HepG2 (cell line): ENCODE data around the gene TRIM28. TPM values are rescaled to one million over a fixed set of nuclear protein-coding genes. Genes with fewer than 3 reads are reported as not detected.
A peak's percentile ranks its signal among the peaks of the same experiment; 100 is the strongest.

ENCODE experiments used
- CEBPB ChIP-seq: IDR thresholded peaks from 2 replicates; pipeline ENCODE4 v1.6.1; 2011; ENCODE audit warnings: low read depth, low read length, improper control_type of control experiment, borderline replicate concordance
- DPF2 ChIP-seq: sonication (generic); formaldehyde crosslinking; IDR thresholded peaks from 2 replicates; pipeline ENCODE4 v1.4.0; 2020; ENCODE audit warnings: mild to moderate bottlenecking, low read depth, missing genetic modification reagents, borderline replicate concordance
- DR1 ChIP-seq: sonication (generic); formaldehyde crosslinking; IDR thresholded peaks from 2 replicates; pipeline ENCODE4 v1.8.0; 2021; ENCODE audit warnings: mild to moderate bottlenecking, missing genetic modification reagents, inconsistent platforms
- EP300 ChIP-seq, 3 experiments: sonication (generic) in 1 of 3; formaldehyde crosslinking in 1 of 3; IDR thresholded peaks; 2 replicates each; pipeline versions ENCODE4 v1.5.1 to v1.6.1; 2011 to 2020; ENCODE audit warnings: low read depth in 2 of 3, low read length in 2 of 3, borderline replicate concordance in 1 of 3, improper control_type of control experiment in 1 of 3, mild to moderate bottlenecking in 1 of 3, missing genetic modification reagents in 1 of 3, moderate library complexity in 1 of 3
- FOXP1 ChIP-seq, 2 experiments: fragments of 450-650 bp in 1 of 2; IDR thresholded peaks; 2 replicates each; pipeline ENCODE4 v1.6.1; 2017 to 2018; ENCODE audit warnings: antibody characterized with exemption in 1 of 2
- GPN1 ChIP-seq: sonication (generic); formaldehyde crosslinking; IDR thresholded peaks from 2 replicates; pipeline ENCODE4 v1.5.1; 2020; ENCODE audit warnings: missing genetic modification reagents, borderline replicate concordance
- MTA3 ChIP-seq: sonication (generic); formaldehyde crosslinking; IDR thresholded peaks from 2 replicates; pipeline ENCODE4 v1.4.0; 2020; ENCODE audit warnings: missing genetic modification reagents
- NFIB ChIP-seq: sonication (generic); formaldehyde crosslinking; IDR thresholded peaks from 2 replicates; pipeline ENCODE4 v1.9.0; 2021; ENCODE audit warnings: missing genetic modification reagents, mild to moderate bottlenecking, borderline replicate concordance
- PITX1 ChIP-seq: sonication (generic); formaldehyde crosslinking; IDR thresholded peaks from 2 replicates; pipeline ENCODE4 v1.5.1; 2020; ENCODE audit warnings: mild to moderate bottlenecking, missing genetic modification reagents
- RFX5 ChIP-seq: IDR thresholded peaks from 2 replicates; pipeline ENCODE4 v1.6.1; 2011; ENCODE audit warnings: low read depth, low read length, improper control_type of control experiment
- RFXAP ChIP-seq: sonication (generic); formaldehyde crosslinking; IDR thresholded peaks from 2 replicates; pipeline ENCODE4 v1.4.0; 2020; ENCODE audit warnings: missing genetic modification reagents, borderline replicate concordance
- SMAD3 ChIP-seq: sonication (generic); formaldehyde crosslinking; IDR thresholded peaks from 2 replicates; pipeline ENCODE4 v1.4.0; 2020; ENCODE audit warnings: missing genetic modification reagents
- ZBTB1 ChIP-seq: sonication (generic); formaldehyde crosslinking; IDR thresholded peaks from 2 replicates; pipeline ENCODE4 v1.4.0; 2020; ENCODE audit warnings: missing genetic modification reagents, borderline replicate concordance
- ZMYM4 ChIP-seq: sonication (generic); formaldehyde crosslinking; IDR thresholded peaks from 2 replicates; pipeline ENCODE4 v1.8.1; 2023; ENCODE audit warnings: mild to moderate bottlenecking, missing genetic modification reagents
- ZNF282 ChIP-seq: fragments of 450-650 bp; IDR thresholded peaks from 2 replicates; pipeline ENCODE4 v1.6.1; 2018; ENCODE audit not compliant: partially characterized antibody
- ZNF34 ChIP-seq: sonication (generic); formaldehyde crosslinking; IDR thresholded peaks from 2 replicates; pipeline ENCODE4 v1.4.0; 2020; ENCODE audit warnings: mild to moderate bottlenecking, missing genetic modification reagents, borderline replicate concordance
- ZNF44 ChIP-seq: sonication (generic); formaldehyde crosslinking; IDR thresholded peaks from 2 replicates; pipeline ENCODE4 v1.5.1; 2020; ENCODE audit warnings: mild to moderate bottlenecking, missing genetic modification reagents
- ZNF619 ChIP-seq: sonication (generic); formaldehyde crosslinking; IDR thresholded peaks from 2 replicates; pipeline ENCODE4 v1.4.0; 2020; ENCODE audit warnings: mild to moderate bottlenecking, missing genetic modification reagents
- ZNF781 ChIP-seq: sonication (generic); formaldehyde crosslinking; IDR thresholded peaks from 2 replicates; pipeline ENCODE4 v1.5.1; 2020; ENCODE audit warnings: borderline replicate concordance, mild to moderate bottlenecking, missing genetic modification reagents; ENCODE audit errors: not compliant biosample characterization
- polyA plus RNA-seq, 8 experiments: library from polyadenylated mRNA; depleted of rRNA in 3 of 8; stranded (reverse) in 7 of 8; unstranded in 1 of 8; fragments of >200 nt; fragmentation: Illumina TruSeq in 4 of 8; extraction: Trizol in 4 of 8; gene quantifications; 2 replicates each; pipeline versions ENCODE4 v1.2.1 to v1.2.3, GENCODE V29; 2011 to 2016; ENCODE audit warnings: low read depth in 4 of 8, missing spikeins in 1 of 8, mixed read lengths in 1 of 8; ENCODE audit not compliant: insufficient read depth in 1 of 8
- total RNA-seq, 5 experiments: library from RNA; depleted of rRNA; stranded (reverse); fragments of >200 nt; fragmentation: Illumina TruSeq; extraction: Trizol; gene quantifications; 2 replicates each; pipeline ENCODE4 v1.2.3, GENCODE V29; 2016; ENCODE audit warnings: low read depth in 1 of 5
- TF ChIP-seq, protein P1 (sequence below): sonication (generic); formaldehyde crosslinking; IDR thresholded peaks from 2 replicates; pipeline ENCODE4 v1.5.1; 2020; ENCODE audit warnings: missing genetic modification reagents, mild to moderate bottlenecking, borderline replicate concordance
- TF ChIP-seq, protein P2 (sequence below): sonication (generic); formaldehyde crosslinking; IDR thresholded peaks from 2 replicates; pipeline ENCODE4 v1.5.0; 2020; ENCODE audit warnings: mild to moderate bottlenecking, missing genetic modification reagents
- TF ChIP-seq, protein P3 (sequence below): sonication (generic); formaldehyde crosslinking; IDR thresholded peaks from 2 replicates; pipeline ENCODE4 v1.8.0; 2022; ENCODE audit warnings: missing genetic modification reagents, low read depth, mild to moderate bottlenecking, borderline replicate concordance
- TF ChIP-seq, protein P4 (sequence below): sonication (generic); formaldehyde crosslinking; IDR thresholded peaks from 2 replicates; pipeline ENCODE4 v1.5.0; 2020; ENCODE audit warnings: missing genetic modification reagents

TRIM28 gene
- total and polyA plus RNA-seq, 2 of the 13 experiments (the other 11 are each of a cell fraction or from before 2014, with no cell fraction given) = 361 to 439 TPM

DNA sequence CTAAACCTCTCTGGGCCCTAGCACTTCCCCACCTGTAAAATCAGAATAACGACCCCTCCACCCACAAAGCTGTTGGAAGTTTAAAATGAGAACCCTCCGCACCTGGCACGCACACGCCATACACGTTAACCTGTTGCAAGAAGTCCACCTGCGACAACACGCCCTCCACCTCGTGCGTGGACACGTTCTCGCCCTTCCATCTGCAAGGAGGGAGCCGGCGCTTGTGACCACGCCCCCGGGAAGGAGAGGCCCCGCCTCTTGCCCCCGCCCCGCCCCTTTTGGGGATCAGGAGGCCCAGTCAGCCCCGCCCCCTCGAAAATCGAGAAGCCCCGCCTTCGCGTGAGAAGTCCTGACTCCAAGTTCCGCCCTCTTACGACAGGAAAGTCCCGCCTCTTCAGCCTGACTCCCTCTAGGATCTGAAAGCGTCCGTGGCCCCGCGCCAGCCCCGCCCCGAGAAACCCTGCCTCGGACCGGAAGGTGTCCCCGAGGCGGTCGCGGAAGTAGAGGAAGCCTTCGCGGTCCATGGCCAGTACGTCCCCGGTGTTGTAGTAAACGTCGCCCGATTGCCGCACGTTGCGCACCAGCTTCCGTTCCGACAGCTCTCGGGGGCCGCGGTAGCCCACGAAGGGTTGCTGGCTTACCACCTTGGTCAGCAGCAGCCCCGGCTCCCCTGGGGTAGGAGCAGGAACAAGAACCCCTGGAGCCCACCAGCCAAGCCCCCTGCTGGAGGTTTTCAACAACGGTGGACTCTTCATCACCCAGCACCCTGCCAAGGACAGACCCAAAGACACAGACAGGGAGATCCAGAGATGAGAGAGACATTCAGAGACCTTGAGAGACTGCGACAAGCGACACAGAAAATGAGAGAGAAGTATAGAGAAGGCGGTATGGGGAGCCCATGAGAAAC, 44.6 kb upstream of the TRIM28 start (continued):
- TF ChIP-seq, protein P1, sequence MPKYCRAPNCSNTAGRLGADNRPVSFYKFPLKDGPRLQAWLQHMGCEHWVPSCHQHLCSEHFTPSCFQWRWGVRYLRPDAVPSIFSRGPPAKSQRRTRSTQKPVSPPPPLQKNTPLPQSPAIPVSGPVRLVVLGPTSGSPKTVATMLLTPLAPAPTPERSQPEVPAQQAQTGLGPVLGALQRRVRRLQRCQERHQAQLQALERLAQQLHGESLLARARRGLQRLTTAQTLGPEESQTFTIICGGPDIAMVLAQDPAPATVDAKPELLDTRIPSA (CRISPR knock-in tag) = no peak
- peak; percentile 68; the same call in 1 of the 2 replicates for TF ChIP-seq PITX1 (CRISPR knock-in tag)
- peak; percentile 39; the same call in 1 of the 2 replicates for TF ChIP-seq RFX5
- TF ChIP-seq ZNF44 (CRISPR knock-in tag) = no peak
- TF ChIP-seq MTA3 (CRISPR knock-in tag) = no peak
- peak; percentile 35; the same call in 1 of the 2 replicates for TF ChIP-seq ZNF34 (CRISPR knock-in tag)
- peak; percentile 15 to 59; a peak in 1 of 4 replicates for TF ChIP-seq EP300 (IDR thresholded peaks at IDR 0.05; ENCODE audit: low read depth in 2 of 2, low read length in 2 of 2)
- TF ChIP-seq EP300 (CRISPR knock-in tag; IDR thresholded peaks at IDR 0.05; ENCODE audit: borderline replicate concordance) = peak; percentile 53; the same call in 1 of the 2 replicates
- TF ChIP-seq ZMYM4 (CRISPR knock-in tag) = peak; percentile 77
- no peak for TF ChIP-seq CEBPB
- no peak; the same call in 1 of the 2 replicates for TF ChIP-seq GPN1 (CRISPR knock-in tag)
- no peak for TF ChIP-seq ZNF282
- TF ChIP-seq NFIB = no peak
- peak; percentile 48; the same call in 1 of the 2 replicates for TF ChIP-seq RFXAP (CRISPR knock-in tag)
- TF ChIP-seq, protein P2, sequence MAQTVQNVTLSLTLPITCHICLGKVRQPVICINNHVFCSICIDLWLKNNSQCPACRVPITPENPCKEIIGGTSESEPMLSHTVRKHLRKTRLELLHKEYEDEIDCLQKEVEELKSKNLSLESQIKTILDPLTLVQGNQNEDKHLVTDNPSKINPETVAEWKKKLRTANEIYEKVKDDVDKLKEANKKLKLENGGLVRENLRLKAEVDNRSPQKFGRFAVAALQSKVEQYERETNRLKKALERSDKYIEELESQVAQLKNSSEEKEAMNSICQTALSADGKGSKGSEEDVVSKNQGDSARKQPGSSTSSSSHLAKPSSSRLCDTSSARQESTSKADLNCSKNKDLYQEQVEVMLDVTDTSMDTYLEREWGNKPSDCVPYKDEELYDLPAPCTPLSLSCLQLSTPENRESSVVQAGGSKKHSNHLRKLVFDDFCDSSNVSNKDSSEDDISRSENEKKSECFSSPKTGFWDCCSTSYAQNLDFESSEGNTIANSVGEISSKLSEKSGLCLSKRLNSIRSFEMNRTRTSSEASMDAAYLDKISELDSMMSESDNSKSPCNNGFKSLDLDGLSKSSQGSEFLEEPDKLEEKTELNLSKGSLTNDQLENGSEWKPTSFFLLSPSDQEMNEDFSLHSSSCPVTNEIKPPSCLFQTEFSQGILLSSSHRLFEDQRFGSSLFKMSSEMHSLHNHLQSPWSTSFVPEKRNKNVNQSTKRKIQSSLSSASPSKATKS = no peak
- TF ChIP-seq DR1 (CRISPR knock-in tag) = peak; percentile 70
- TF ChIP-seq SMAD3 (CRISPR knock-in tag) = peak; percentile 87
- TF ChIP-seq FOXP1 (IDR thresholded peaks at IDR 0.05) = no peak
- TF ChIP-seq FOXP1 (CRISPR knock-in tag; IDR thresholded peaks at IDR 0.05) = 0 out of 2 replicates have a peak, but pooled peaks have one; percentile 38
- peak; percentile 81 for TF ChIP-seq ZNF781 (CRISPR knock-in tag)
- TF ChIP-seq, protein P3, sequence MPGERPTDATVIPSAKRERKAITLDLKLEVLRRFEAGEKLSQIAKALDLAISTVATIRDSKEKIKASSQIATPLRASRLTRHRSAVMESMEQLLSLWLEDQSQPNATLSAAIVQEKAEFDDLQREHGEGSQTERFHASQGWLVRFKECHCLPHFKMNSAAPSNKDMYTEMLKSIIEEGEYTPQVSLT (CRISPR knock-in tag) = no peak
- TF ChIP-seq, protein P4, sequence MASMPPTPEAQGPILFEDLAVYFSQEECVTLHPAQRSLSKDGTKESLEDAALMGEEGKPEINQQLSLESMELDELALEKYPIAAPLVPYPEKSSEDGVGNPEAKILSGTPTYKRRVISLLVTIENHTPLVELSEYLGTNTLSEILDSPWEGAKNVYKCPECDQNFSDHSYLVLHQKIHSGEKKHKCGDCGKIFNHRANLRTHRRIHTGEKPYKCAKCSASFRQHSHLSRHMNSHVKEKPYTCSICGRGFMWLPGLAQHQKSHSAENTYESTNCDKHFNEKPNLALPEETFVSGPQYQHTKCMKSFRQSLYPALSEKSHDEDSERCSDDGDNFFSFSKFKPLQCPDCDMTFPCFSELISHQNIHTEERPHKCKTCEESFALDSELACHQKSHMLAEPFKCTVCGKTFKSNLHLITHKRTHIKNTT (CRISPR knock-in tag) = no peak
- 0 out of 2 replicates have a peak, but pooled peaks have one; percentile 47 for TF ChIP-seq ZNF619 (CRISPR knock-in tag)
- no peak for TF ChIP-seq ZBTB1 (CRISPR knock-in tag)
- TF ChIP-seq DPF2 (CRISPR knock-in tag) = no peak
